Gastrocnemius medialis (tissue), 4 donors: Measurements from ENCODE around the gene TMEM220.

ENCODE experiments used
- POLR2A ChIP-seq, 2 donors: fragments of 450-650 bp; IDR thresholded peaks; one replicate each; pipeline ENCODE4 v1.6.1; 2017; ENCODE audit warnings: antibody characterized with exemption in 2 of 2, mild to moderate bottlenecking in 2 of 2, moderate library complexity in 2 of 2
- TF ChIP-seq, protein P1 (sequence below), 5 experiments: fragments of 450-650 bp in 3 of 5; fragments of 200-600 bp in 2 of 5; sonication (generic) in 2 of 5; IDR thresholded peaks in 4 of 5; conservative IDR thresholded peaks in 1 of 5; 1 replicate in 4 of 5; 2 replicates in 1 of 5; pipeline ENCODE4 v1.5.1; 2016 to 2019; ENCODE audit warnings: antibody characterized with exemption in 5 of 5, mild to moderate bottlenecking in 3 of 5, moderate library complexity in 3 of 5

DNA sequence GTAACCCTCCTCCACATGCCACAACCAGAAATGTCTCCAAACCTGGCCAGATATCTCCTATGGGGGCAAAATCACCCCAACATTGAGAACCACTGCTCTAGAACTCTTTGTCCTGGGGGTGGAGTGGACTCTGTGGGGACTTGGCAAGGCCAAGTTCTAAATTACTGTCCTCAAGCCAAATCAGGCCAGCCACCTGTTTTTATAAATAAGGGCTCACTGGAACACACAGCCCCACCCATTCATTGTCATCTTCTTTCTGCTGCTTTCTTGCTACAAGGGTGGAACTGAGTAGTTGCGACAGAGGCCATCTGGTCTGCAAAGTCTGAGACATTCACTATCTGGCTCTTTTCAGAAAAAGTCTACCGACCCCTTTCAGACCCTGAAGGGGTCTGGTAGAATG is 26.8 kb upstream of the TMEM220 start:
- no peak for TF ChIP-seq POLR2A (IDR thresholded peaks at IDR 0.05)
- TF ChIP-seq, protein P1, sequence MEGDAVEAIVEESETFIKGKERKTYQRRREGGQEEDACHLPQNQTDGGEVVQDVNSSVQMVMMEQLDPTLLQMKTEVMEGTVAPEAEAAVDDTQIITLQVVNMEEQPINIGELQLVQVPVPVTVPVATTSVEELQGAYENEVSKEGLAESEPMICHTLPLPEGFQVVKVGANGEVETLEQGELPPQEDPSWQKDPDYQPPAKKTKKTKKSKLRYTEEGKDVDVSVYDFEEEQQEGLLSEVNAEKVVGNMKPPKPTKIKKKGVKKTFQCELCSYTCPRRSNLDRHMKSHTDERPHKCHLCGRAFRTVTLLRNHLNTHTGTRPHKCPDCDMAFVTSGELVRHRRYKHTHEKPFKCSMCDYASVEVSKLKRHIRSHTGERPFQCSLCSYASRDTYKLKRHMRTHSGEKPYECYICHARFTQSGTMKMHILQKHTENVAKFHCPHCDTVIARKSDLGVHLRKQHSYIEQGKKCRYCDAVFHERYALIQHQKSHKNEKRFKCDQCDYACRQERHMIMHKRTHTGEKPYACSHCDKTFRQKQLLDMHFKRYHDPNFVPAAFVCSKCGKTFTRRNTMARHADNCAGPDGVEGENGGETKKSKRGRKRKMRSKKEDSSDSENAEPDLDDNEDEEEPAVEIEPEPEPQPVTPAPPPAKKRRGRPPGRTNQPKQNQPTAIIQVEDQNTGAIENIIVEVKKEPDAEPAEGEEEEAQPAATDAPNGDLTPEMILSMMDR (IDR thresholded peaks at IDR 0.05 in 4 of 5, conservative IDR thresholded peaks at IDR 0.05 in 1 of 5) = no peak
